GM12878 (cell line): ENCODE measurements around the gene GSE1. TPM values are rescaled to one million over a fixed set of nuclear protein-coding genes. Genes with fewer than 3 reads are reported as not detected.

ENCODE experiments used
- ATF7 ChIP-seq: fragments of 450-650 bp; IDR thresholded peaks from 2 replicates; pipeline ENCODE4 v1.6.1; 2016; ENCODE audit warnings: low read depth, mild to moderate bottlenecking
- CEBPB ChIP-seq, 2 experiments: fragments of 150-350 bp in 1 of 2; IDR thresholded peaks; 2 replicates each; pipeline ENCODE4 v1.6.1; 2012 to 2014; ENCODE audit warnings: low read depth in 2 of 2, low read length in 2 of 2, borderline replicate concordance in 1 of 2, inconsistent platforms in 1 of 2
- CHD2 ChIP-seq: IDR thresholded peaks from 2 replicates; pipeline ENCODE4 v1.6.1; 2011; ENCODE audit warnings: low read depth, low read length, improper control_type of control experiment, borderline replicate concordance
- FOXM1 ChIP-seq: IDR thresholded peaks from 2 replicates; pipeline ENCODE4 v1.6.1; 2012; ENCODE audit warnings: low read depth, mild to moderate bottlenecking, inconsistent platforms, low read length, moderate library complexity
- RELA ChIP-seq: fragments of 450-650 bp; IDR thresholded peaks from 2 replicates; pipeline ENCODE4 v1.8.0; 2014; ENCODE audit warnings: borderline replicate concordance; ENCODE audit not compliant: partially characterized antibody
- SUPT20H ChIP-seq: IDR thresholded peaks from 2 replicates; pipeline ENCODE4 v1.6.1; 2011; ENCODE audit warnings: low read depth, mild to moderate bottlenecking, low read length, moderate library complexity, borderline replicate concordance; ENCODE audit not compliant: control insufficient read depth
- polyA plus RNA-seq, 11 experiments: library from polyadenylated mRNA; depleted of rRNA in 4 of 11; unstranded in 6 of 11; stranded (reverse) in 5 of 11; fragments of >200 nt; fragmentation: Nextera tagmentation in 4 of 11; fragmentation: Illumina TruSeq in 1 of 11; extraction: Ambion mirVana in 4 of 11; extraction: Trizol in 1 of 11; gene quantifications; 1 replicate in 1 of 11; 2 replicates in 10 of 11; pipeline versions ENCODE4 v1.2.1 to v1.2.3, GENCODE V29; 2011 to 2016; ENCODE audit warnings: inconsistent platforms in 2 of 11, missing spikeins in 2 of 11, low read depth in 1 of 11
- total RNA-seq, 4 experiments: library from RNA; depleted of rRNA in 3 of 4; stranded (reverse); fragments of >200 nt in 3 of 4; fragmentation: Illumina TruSeq in 1 of 4; extraction: Trizol in 1 of 4; gene quantifications; 2 replicates each; pipeline versions ENCODE4 v1.2.1 to v1.2.3, GENCODE V29; 2013 to 2021
- TF ChIP-seq, protein P1 (sequence below): IDR thresholded peaks from 2 replicates; pipeline ENCODE4 v1.6.1; 2012; ENCODE audit warnings: low read depth, low read length, improper control_type of control experiment
- TF ChIP-seq, protein P2 (sequence below): fragments of 150-350 bp; IDR thresholded peaks from 2 replicates; pipeline ENCODE4 v1.6.1; 2016; ENCODE audit warnings: low read depth, low read length
- TF ChIP-seq, protein P3 (sequence below): fragments of 450-650 bp; IDR thresholded peaks from 2 replicates; pipeline ENCODE4 v1.6.1; 2017; ENCODE audit warnings: mild to moderate bottlenecking, moderate library complexity

Gene GSE1
- total and polyA plus RNA-seq, 10 of the 15 experiments (the other 5 are each of a cell fraction or from before 2014, with no cell fraction given) = 4.6 to 58.7 (median 18.2) TPM

DNA sequence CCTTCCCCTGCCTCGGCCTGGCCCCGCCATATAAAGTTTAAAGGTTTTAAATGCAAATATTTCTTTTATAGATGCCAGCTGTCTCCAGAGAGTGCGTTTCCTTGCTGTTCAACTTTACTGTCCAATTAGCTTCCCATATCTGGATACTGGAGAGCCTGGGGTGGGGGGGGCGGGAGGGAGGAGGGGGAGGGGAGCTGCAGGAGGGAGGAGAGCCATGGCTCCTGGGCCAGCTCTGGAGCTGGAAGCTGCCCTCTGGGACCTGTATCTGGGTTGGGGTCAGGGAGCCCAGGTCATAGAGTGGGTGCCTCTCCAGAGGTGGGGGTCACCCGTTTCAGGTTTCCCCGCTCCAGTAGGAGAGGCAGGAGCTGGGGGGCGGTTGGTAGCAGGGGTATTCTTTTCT, 6.2 kb upstream of the GSE1 start (continued):
- TF ChIP-seq, protein P1, sequence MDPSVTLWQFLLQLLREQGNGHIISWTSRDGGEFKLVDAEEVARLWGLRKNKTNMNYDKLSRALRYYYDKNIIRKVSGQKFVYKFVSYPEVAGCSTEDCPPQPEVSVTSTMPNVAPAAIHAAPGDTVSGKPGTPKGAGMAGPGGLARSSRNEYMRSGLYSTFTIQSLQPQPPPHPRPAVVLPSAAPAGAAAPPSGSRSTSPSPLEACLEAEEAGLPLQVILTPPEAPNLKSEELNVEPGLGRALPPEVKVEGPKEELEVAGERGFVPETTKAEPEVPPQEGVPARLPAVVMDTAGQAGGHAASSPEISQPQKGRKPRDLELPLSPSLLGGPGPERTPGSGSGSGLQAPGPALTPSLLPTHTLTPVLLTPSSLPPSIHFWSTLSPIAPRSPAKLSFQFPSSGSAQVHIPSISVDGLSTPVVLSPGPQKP = no peak
- TF ChIP-seq RELA (no peak), CHD2 (no peak), CEBPB (IDR thresholded peaks at IDR 0.05; ENCODE audit: borderline replicate concordance in 1 of 2, low read depth in 2 of 2, low read length in 2 of 2) (no peak), SUPT20H (no peak), ATF7 (no peak), FOXM1 (no peak)
- TF ChIP-seq, protein P2, sequence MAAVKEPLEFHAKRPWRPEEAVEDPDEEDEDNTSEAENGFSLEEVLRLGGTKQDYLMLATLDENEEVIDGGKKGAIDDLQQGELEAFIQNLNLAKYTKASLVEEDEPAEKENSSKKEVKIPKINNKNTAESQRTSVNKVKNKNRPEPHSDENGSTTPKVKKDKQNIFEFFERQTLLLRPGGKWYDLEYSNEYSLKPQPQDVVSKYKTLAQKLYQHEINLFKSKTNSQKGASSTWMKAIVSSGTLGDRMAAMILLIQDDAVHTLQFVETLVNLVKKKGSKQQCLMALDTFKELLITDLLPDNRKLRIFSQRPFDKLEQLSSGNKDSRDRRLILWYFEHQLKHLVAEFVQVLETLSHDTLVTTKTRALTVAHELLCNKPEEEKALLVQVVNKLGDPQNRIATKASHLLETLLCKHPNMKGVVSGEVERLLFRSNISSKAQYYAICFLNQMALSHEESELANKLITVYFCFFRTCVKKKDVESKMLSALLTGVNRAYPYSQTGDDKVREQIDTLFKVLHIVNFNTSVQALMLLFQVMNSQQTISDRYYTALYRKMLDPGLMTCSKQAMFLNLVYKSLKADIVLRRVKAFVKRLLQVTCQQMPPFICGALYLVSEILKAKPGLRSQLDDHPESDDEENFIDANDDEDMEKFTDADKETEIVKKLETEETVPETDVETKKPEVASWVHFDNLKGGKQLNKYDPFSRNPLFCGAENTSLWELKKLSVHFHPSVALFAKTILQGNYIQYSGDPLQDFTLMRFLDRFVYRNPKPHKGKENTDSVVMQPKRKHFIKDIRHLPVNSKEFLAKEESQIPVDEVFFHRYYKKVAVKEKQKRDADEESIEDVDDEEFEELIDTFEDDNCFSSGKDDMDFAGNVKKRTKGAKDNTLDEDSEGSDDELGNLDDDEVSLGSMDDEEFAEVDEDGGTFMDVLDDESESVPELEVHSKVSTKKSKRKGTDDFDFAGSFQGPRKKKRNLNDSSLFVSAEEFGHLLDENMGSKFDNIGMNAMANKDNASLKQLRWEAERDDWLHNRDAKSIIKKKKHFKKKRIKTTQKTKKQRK = no peak
- TF ChIP-seq, protein P3, sequence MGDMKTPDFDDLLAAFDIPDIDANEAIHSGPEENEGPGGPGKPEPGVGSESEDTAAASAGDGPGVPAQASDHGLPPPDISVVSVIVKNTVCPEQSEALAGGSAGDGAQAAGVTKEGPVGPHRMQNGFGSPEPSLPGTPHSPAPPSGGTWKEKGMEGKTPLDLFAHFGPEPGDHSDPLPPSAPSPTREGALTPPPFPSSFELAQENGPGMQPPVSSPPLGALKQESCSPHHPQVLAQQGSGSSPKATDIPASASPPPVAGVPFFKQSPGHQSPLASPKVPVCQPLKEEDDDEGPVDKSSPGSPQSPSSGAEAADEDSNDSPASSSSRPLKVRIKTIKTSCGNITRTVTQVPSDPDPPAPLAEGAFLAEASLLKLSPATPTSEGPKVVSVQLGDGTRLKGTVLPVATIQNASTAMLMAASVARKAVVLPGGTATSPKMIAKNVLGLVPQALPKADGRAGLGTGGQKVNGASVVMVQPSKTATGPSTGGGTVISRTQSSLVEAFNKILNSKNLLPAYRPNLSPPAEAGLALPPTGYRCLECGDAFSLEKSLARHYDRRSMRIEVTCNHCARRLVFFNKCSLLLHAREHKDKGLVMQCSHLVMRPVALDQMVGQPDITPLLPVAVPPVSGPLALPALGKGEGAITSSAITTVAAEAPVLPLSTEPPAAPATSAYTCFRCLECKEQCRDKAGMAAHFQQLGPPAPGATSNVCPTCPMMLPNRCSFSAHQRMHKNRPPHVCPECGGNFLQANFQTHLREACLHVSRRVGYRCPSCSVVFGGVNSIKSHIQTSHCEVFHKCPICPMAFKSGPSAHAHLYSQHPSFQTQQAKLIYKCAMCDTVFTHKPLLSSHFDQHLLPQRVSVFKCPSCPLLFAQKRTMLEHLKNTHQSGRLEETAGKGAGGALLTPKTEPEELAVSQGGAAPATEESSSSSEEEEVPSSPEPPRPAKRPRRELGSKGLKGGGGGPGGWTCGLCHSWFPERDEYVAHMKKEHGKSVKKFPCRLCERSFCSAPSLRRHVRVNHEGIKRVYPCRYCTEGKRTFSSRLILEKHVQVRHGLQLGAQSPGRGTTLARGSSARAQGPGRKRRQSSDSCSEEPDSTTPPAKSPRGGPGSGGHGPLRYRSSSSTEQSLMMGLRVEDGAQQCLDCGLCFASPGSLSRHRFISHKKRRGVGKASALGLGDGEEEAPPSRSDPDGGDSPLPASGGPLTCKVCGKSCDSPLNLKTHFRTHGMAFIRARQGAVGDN = no peak
